CD14-positive monocyte (primary cell): ENCODE results near the gene SCAP. TPM values are rescaled to one million over a fixed set of nuclear protein-coding genes. Genes with fewer than 3 reads are reported as not detected.

Experiments
- DNase-seq, 3 donors: peaks; one replicate each; pipeline ENCODE4 v3.0.0-alpha.2; 2011 to 2022
- H2AFZ ChIP-seq: 2 replicates; pipeline ENCODE4 v1.6.0; 2012; ENCODE audit warnings: mild to moderate bottlenecking, low read depth, low read length, inconsistent platforms; ENCODE audit not compliant: insufficient read depth, poor library complexity, severe bottlenecking
- H3K27ac ChIP-seq, 2 donors: 1 replicate in 1 of 2; 2 replicates in 1 of 2; pipeline ENCODE4 v1.5.1; 2012 to 2013; ENCODE audit warnings: low read length in 2 of 2, control low read depth in 1 of 2, inconsistent platforms in 1 of 2, low read depth in 1 of 2, mild to moderate bottlenecking in 1 of 2
- H3K27me3 ChIP-seq, 2 donors: one replicate each; pipeline versions ENCODE4 v1.6.0 to v1.6.1; 2011 to 2013; ENCODE audit warnings: low read length in 2 of 2; ENCODE audit not compliant: control insufficient read depth in 2 of 2, insufficient read depth in 2 of 2
- H3K36me3 ChIP-seq, 2 donors: replicated peaks in 1 of 2; 1 replicate in 1 of 2; 2 replicates in 1 of 2; pipeline versions ENCODE4 v1.5.1 to v1.6.1; 2012 to 2013; ENCODE audit warnings: low read length in 2 of 2, control low read depth in 1 of 2, inconsistent platforms in 1 of 2, mild to moderate bottlenecking in 1 of 2; ENCODE audit not compliant: insufficient read depth in 2 of 2, control insufficient read depth in 1 of 2
- H3K4me1 ChIP-seq, 2 donors: 1 replicate in 1 of 2; 2 replicates in 1 of 2; pipeline versions ENCODE4 v1.5.1 to v1.6.1; 2012 to 2013; ENCODE audit warnings: low read length in 2 of 2, control low read depth in 1 of 2, inconsistent platforms in 1 of 2, mild to moderate bottlenecking in 1 of 2, moderate library complexity in 1 of 2; ENCODE audit not compliant: insufficient read depth in 2 of 2, control insufficient read depth in 1 of 2
- H3K4me2 ChIP-seq: replicated peaks from 2 replicates; pipeline ENCODE3; 2012; ENCODE audit warnings: low read length, moderate library complexity, mild to moderate bottlenecking; ENCODE audit not compliant: poor library complexity, severe bottlenecking; ENCODE audit errors: extremely low read depth
- H3K4me3 ChIP-seq, 3 experiments: fragments of 200-600 bp in 1 of 3; sonication (generic) in 1 of 3; replicated peaks in 1 of 3; 1 replicate in 2 of 3; 2 replicates in 1 of 3; pipeline ENCODE4 v1.5.1; 2011 to 2013; ENCODE audit warnings: low read length in 3 of 3, mild to moderate bottlenecking in 3 of 3, control low read depth in 2 of 3, low read depth in 2 of 3, inconsistent platforms in 1 of 3, moderate library complexity in 1 of 3
- H3K79me2 ChIP-seq: 2 replicates; pipeline ENCODE4 v1.6.0; 2012; ENCODE audit warnings: mild to moderate bottlenecking, control low read depth, inconsistent platforms, low read length, moderate library complexity; ENCODE audit not compliant: insufficient read depth
- H3K9ac ChIP-seq: 2 replicates; pipeline ENCODE4 v1.6.0; 2017; ENCODE audit warnings: low read length, mild to moderate bottlenecking; ENCODE audit not compliant: insufficient read depth, poor library complexity, severe bottlenecking
- H3K9me3 ChIP-seq, 2 donors: replicated peaks in 1 of 2; 1 replicate in 1 of 2; 2 replicates in 1 of 2; pipeline versions ENCODE4 v1.5.1 to v1.6.1; 2012 to 2013; ENCODE audit warnings: low read length in 2 of 2, control low read depth in 1 of 2; ENCODE audit not compliant: control insufficient read depth in 1 of 2, insufficient read depth in 1 of 2
- H4K20me1 ChIP-seq: 2 replicates; pipeline ENCODE4 v1.6.0; 2012; ENCODE audit warnings: mild to moderate bottlenecking, low read length, control low read depth, moderate library complexity; ENCODE audit not compliant: insufficient read depth
- H3K27ac Mint-ChIP-seq, 7 donors: one replicate each; pipeline ENCODE4 v1.8.0; 2020; ENCODE audit warnings: mild to moderate bottlenecking in 7 of 7, mixed read lengths in 7 of 7, moderate library complexity in 6 of 7, inconsistent platforms in 2 of 7
- H3K27me3 Mint-ChIP-seq, 3 donors: one replicate each; pipeline ENCODE4 v1.8.0; 2021 to 2022; ENCODE audit warnings: low read depth in 3 of 3, mild to moderate bottlenecking in 3 of 3, mixed read lengths in 3 of 3, moderate library complexity in 3 of 3, inconsistent platforms in 1 of 3
- H3K36me3 Mint-ChIP-seq, 2 donors: one replicate each; pipeline ENCODE4 v1.8.0; 2020; ENCODE audit warnings: mixed read lengths in 2 of 2, inconsistent platforms in 1 of 2, mild to moderate bottlenecking in 1 of 2
- H3K4me1 Mint-ChIP-seq: one replicate; pipeline ENCODE4 v1.8.0; 2020; ENCODE audit warnings: mild to moderate bottlenecking, mixed read lengths
- H3K4me3 Mint-ChIP-seq, 2 donors: one replicate each; pipeline ENCODE4 v1.8.0; 2020; ENCODE audit warnings: mild to moderate bottlenecking in 2 of 2, mixed read lengths in 2 of 2, moderate library complexity in 1 of 2
- H3K9me3 Mint-ChIP-seq, 7 donors: one replicate each; pipeline ENCODE4 v1.8.0; 2020 to 2022; ENCODE audit warnings: mixed read lengths in 7 of 7, mild to moderate bottlenecking in 6 of 7, moderate library complexity in 6 of 7, inconsistent platforms in 2 of 7
- WGBS: methylation state at CpG from one replicate; pipeline ENCODE4 v1.1.5; 2013; ENCODE audit warnings: missing lambda C conversion rate; ENCODE audit not compliant: insufficient coverage; 5-methylcytosine and 5-hydroxymethylcytosine counted together
- intact Hi-C, 2 donors: fragments of 100-400 bp; cut with micrococcal nuclease; formaldehyde crosslinking; loops; one replicate each; pipeline versions ENCODE4 v1.15.0 to v1.15.1; 2023
- polyA plus RNA-seq, 3 donors: library from polyadenylated mRNA; depleted of rRNA in 1 of 3; unstranded in 2 of 3; stranded (reverse) in 1 of 3; fragments of 300-500 nt in 2 of 3; fragments of >200 nt in 1 of 3; fragmentation: Illumina TruSeq in 2 of 3; gene quantifications; 1 replicate in 2 of 3; 2 replicates in 1 of 3; pipeline ENCODE4 v1.2.3, GENCODE V29; 2012 to 2021
- TF ChIP-seq, protein P1 (sequence below): fragments of 200-600 bp; IDR thresholded peaks from one replicate; pipeline ENCODE4 v1.8.0; 2022; ENCODE audit warnings: antibody characterized with exemption, mild to moderate bottlenecking

SCAP gene
- polyA plus RNA-seq, 3 donors = 26.3 to 27.8 (median 27.7) TPM

DNA sequence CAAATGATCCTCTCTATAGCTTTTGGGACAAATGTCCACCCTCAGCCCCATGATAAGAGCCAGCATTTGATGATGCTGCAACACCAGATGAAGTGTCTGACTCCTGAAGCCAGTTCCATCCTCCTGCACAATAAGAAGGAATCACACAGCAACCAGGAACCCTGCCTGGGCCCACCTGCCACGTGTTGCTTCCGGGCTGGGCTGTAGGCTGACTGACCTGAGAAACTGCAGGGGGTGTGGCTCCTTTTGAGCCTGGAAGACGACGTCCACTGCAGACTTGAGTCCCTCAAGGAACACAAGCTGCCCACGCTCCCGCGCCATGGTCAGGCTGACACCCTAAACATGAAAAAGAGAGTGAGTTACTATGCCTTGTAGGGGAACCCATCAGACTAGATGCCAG is 28.4 kb upstream of the SCAP start:
- no peaks in the 10 kb centered on the region for H3K9me3 ChIP-seq
- no peaks in the 10 kb centered on the region for H3K4me1 Mint-ChIP-seq
- no peaks in the 10 kb centered on the region for H3K9me3 Mint-ChIP-seq
- H3K27me3 ChIP-seq = no peaks in the 10 kb centered on the region
- peak overlapping the region in 1 of 7 donors; percentile 58 for H3K27ac Mint-ChIP-seq
- peaks cover 0 to 1% (median 0%) of the 10 kb centered on the region in 3 donors for H3K27me3 Mint-ChIP-seq
- intact Hi-C loops = no loop called here
- H3K4me2 ChIP-seq = no peak overlapping the region
- H3K36me3 Mint-ChIP-seq = peaks cover 67 to 83% of the 10 kb centered on the region in 2 donors
- no peaks in the 10 kb centered on the region for H3K4me1 ChIP-seq
- DNase-seq = no peak
- H3K4me3 Mint-ChIP-seq = peak overlapping the region in 1 of 2 donors; percentile 9
- WGBS = 93% methylated on average over 7 of the region's 7 CpGs
- H3K4me3 ChIP-seq = no peak overlapping the region
- H3K79me2 ChIP-seq = no peaks in the 10 kb centered on the region
- no peak overlapping the region for H2AFZ ChIP-seq
- no peaks in the 10 kb centered on the region for H4K20me1 ChIP-seq
- no peak overlapping the region for H3K27ac ChIP-seq
- TF ChIP-seq, protein P1, sequence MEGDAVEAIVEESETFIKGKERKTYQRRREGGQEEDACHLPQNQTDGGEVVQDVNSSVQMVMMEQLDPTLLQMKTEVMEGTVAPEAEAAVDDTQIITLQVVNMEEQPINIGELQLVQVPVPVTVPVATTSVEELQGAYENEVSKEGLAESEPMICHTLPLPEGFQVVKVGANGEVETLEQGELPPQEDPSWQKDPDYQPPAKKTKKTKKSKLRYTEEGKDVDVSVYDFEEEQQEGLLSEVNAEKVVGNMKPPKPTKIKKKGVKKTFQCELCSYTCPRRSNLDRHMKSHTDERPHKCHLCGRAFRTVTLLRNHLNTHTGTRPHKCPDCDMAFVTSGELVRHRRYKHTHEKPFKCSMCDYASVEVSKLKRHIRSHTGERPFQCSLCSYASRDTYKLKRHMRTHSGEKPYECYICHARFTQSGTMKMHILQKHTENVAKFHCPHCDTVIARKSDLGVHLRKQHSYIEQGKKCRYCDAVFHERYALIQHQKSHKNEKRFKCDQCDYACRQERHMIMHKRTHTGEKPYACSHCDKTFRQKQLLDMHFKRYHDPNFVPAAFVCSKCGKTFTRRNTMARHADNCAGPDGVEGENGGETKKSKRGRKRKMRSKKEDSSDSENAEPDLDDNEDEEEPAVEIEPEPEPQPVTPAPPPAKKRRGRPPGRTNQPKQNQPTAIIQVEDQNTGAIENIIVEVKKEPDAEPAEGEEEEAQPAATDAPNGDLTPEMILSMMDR = no peak
- peaks cover 51 to 74% of the 10 kb centered on the region in 2 donors for H3K36me3 ChIP-seq
- H3K9ac ChIP-seq = no peak overlapping the region

DNA sequence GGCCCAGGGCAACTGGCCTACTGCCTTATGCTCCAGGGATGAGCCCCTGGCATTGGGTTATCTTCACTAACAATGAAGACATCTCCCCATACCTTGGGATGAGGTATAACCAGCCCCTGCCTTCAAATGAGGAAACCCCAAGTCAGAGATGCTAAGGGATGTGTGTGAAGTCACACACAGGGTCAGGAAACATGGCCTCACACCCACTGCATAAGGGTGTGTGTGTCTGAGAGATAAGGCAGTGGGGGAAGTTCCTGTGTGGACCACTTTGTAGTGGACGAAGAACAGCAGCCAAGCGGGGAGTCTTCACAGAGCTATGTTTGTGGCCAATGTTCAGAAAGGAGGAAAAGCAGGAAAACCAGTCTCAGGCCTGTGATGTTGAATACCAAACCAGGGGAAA is 27.3 kb upstream of the SCAP start:
- 86% methylated on average over 2 of the region's 2 CpGs for WGBS
- intact Hi-C loops = no loop called here
- no peaks in the 10 kb centered on the region for H4K20me1 ChIP-seq
- H3K27ac ChIP-seq = no peak overlapping the region
- no peaks in the 10 kb centered on the region for H3K4me1 ChIP-seq
- H3K9ac ChIP-seq = no peak overlapping the region
- Mint-ChIP-seq H3K4me3 (no peak overlapping the region), H3K9me3 (no peaks in the 10 kb centered on the region), H3K4me1 (no peaks in the 10 kb centered on the region), H3K36me3 (peaks cover 67 to 83% of the 10 kb centered on the region in 2 donors), H3K27ac (no peak overlapping the region), H3K27me3 (peaks cover 0 to 1% (median 0%) of the 10 kb centered on the region in 3 donors)
- TF ChIP-seq, protein P1 = no peak
- H2AFZ ChIP-seq = no peak overlapping the region
- no peak overlapping the region for H3K4me2 ChIP-seq
- peaks cover 60 to 74% of the 10 kb centered on the region in 2 donors for H3K36me3 ChIP-seq
- H3K9me3 ChIP-seq = no peaks in the 10 kb centered on the region
- no peaks in the 10 kb centered on the region for H3K27me3 ChIP-seq
- DNase-seq = no peak
- H3K79me2 ChIP-seq = no peaks in the 10 kb centered on the region
- no peak overlapping the region for H3K4me3 ChIP-seq
